Aorta (tissue), 5 donors: ENCODE measurements around the gene SLC25A26. TPM values are rescaled to one million over a fixed set of nuclear protein-coding genes. Genes with fewer than 3 reads are reported as not detected.

Experiments
- ATAC-seq: fragments of 200-7000 bp; cut with Tn5 transposase; one replicate; pipeline ENCODE4 v1.9.1; 2022; ENCODE audit warnings: moderate library complexity; ENCODE audit not compliant: low FRiP score
- DNase-seq, 2 donors: peaks; one replicate each; pipeline ENCODE4 v3.0.0-alpha.2; 2020
- H3K27ac ChIP-seq, 2 donors: one replicate each; pipeline ENCODE4 v1.5.1; 2013; ENCODE audit warnings: low read length in 2 of 2, mild to moderate bottlenecking in 2 of 2, moderate library complexity in 2 of 2, control low read depth in 1 of 2, inconsistent platforms in 1 of 2, low read depth in 1 of 2
- H3K27me3 ChIP-seq, 2 donors: one replicate each; pipeline ENCODE4 v1.6.1; 2013; ENCODE audit warnings: control low read depth in 1 of 2, low read length in 1 of 2, mild to moderate bottlenecking in 1 of 2, moderate library complexity in 1 of 2; ENCODE audit not compliant: insufficient read depth in 2 of 2, control insufficient read depth in 1 of 2
- H3K36me3 ChIP-seq, 2 donors: one replicate each; pipeline ENCODE4 v1.6.1; 2013; ENCODE audit warnings: control low read depth in 1 of 2, low read length in 1 of 2, mild to moderate bottlenecking in 1 of 2; ENCODE audit not compliant: insufficient read depth in 2 of 2, control insufficient read depth in 1 of 2
- H3K4me1 ChIP-seq, 2 donors: one replicate each; pipeline ENCODE4 v1.6.1; 2013; ENCODE audit warnings: low read length in 2 of 2, control low read depth in 1 of 2, mild to moderate bottlenecking in 1 of 2, moderate library complexity in 1 of 2; ENCODE audit not compliant: insufficient read depth in 2 of 2, control insufficient read depth in 1 of 2
- H3K4me3 ChIP-seq, 2 donors: one replicate each; pipeline ENCODE4 v1.5.1; 2013; ENCODE audit warnings: low read length in 2 of 2, control low read depth in 1 of 2, mild to moderate bottlenecking in 1 of 2
- H3K9me3 ChIP-seq: one replicate; pipeline ENCODE4 v1.6.1; 2013; ENCODE audit warnings: mild to moderate bottlenecking, low read length; ENCODE audit not compliant: control insufficient read depth
- WGBS, 2 donors: extraction: QIAGEN DNeasy Blood & Tissue Kit; methylation state at CpG; one replicate each; pipeline ENCODE4 v1.1.7; 2013; 5-methylcytosine and 5-hydroxymethylcytosine counted together
- intact Hi-C, 2 donors: fragments of 100-400 bp; cut with DNase I; formaldehyde crosslinking; loops; one replicate each; pipeline versions ENCODE4 v1.14.2 to v1.15.0; 2022
- polyA plus RNA-seq, 2 donors: library from polyadenylated mRNA; stranded (reverse); fragments of 200-250 nt; gene quantifications; one replicate each; pipeline ENCODE4 v1.2.3, GENCODE V29; 2013
- total RNA-seq, 2 donors: library from RNA; stranded (reverse); fragmentation: NEBNext Ultra II Directional; extraction: Animal tissue kit (Norgen Biotek cat#: 25700); gene quantifications; one replicate each; pipeline ENCODE4 v1.2.1, GENCODE V29; 2021
- donor health status: healthy with polysubstance abuse.
- donor health status: Bipolar disorder and iron deficiency.
- donor health status: DM: no; HTN: no; CAD: no.
- donor health status: DM: no; HTN: no; CAD: no.
- donor health status: DM: yes; HTN: yes; CAD: no.

Gene SLC25A26
- total and polyA plus RNA-seq, 4 donors: 14.9 to 17.5 (median 16.7) TPM

DNA sequence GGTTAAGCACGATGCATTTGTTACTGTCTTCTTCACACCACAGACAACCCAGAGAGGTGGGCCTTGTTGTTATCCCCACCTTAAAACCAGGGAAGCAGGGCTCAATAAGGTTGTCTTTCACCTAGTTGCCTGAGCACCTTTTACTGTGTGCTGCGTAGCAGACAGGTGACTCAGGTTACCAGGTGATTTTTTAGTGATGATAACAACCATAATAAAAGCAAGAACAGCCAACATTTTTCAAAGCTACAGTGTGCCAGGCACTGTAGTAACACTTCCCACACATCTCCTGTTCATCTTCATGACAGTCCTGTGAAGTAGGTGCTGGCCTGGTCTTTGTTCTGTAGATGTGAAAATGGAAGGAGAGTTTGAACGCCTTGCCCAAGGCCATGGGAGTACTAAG lies 132.2 kb downstream of the SLC25A26 start:
- Histone ChIP-seq H3K4me3 (no peak overlapping the region), H3K9me3 (no peaks in the 10 kb centered on the region), H3K27me3 (no peaks in the 10 kb centered on the region), H3K4me1 (no peaks in the 10 kb centered on the region), H3K36me3 (no peaks in the 10 kb centered on the region), H3K27ac (no peak overlapping the region)
- ATAC-seq: no peak
- 96 to 98% methylated on average over 3 of the region's 3 CpGs for WGBS, 2 donors
- intact Hi-C loops: no loop called here
- DNase-seq: no peak

DNA sequence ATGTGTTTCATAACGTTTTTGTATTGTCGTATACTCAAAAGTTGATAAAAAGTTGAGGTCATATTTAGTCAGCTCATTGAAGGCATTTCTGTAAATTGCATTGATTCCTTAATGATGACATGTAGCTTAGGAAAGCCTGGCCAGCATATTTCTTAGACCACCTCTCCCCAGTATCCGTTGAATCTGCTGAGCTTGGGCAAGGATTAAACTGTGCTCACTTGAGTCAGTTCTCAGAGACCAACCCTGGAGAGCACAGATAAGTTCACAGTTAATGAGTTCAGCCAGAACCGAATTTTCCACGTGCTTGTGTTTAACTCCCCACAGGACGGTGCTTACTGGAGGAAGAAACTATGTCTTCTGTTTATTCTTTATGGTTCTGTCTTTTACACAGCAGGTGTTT lies 132.7 kb downstream of the SLC25A26 start:
- ATAC-seq (no peak), DNase-seq (no peak)
- WGBS, 2 donors: 13 to 21% methylated on average over 6 of the region's 6 CpGs
- no peaks in the 10 kb centered on the region for H3K27me3 ChIP-seq
- H3K4me3 ChIP-seq: no peak overlapping the region
- H3K9me3 ChIP-seq: no peaks in the 10 kb centered on the region
- H3K27ac ChIP-seq: no peak overlapping the region
- no peaks in the 10 kb centered on the region for H3K36me3 ChIP-seq
- intact Hi-C loops: no loop called here
- no peaks in the 10 kb centered on the region for H3K4me1 ChIP-seq

DNA sequence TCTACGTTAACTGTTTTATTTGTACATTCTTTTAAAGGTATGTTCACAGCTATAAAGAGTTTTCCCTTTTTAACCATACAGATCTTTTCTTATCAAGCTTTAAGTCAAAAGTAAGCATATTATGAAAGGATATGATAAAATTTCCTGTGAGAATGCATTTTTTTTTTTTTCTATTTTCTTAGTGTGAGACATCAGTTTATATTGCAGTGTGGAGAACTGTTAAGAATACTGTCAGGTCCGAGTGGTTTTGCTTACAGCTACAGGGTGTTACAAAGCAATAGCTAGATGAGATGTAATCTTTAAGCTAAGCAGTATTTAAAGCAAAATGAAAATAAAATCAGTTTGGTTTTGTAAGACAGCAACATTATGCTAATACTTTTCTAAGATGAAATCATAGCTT lies 133.2 kb downstream of the SLC25A26 start:
- WGBS, 2 donors: 37 to 62% methylated on average over 2 of the region's 2 CpGs
- no peaks in the 10 kb centered on the region for H3K36me3 ChIP-seq
- no peaks in the 10 kb centered on the region for H3K4me1 ChIP-seq
- DNase-seq (no peak), ATAC-seq (no peak)
- intact Hi-C loops: no loop called here
- no peaks in the 10 kb centered on the region for H3K9me3 ChIP-seq
- H3K27me3 ChIP-seq: no peaks in the 10 kb centered on the region
- H3K4me3 ChIP-seq: no peak overlapping the region
- no peak overlapping the region for H3K27ac ChIP-seq

GRCh38 chr3:66355394-66355793 lies 134.6 kb downstream of the SLC25A26 start:
- DNase-seq (no peak), ATAC-seq (no peak)
- H3K27me3 ChIP-seq: no peaks in the 10 kb centered on the region
- intact Hi-C loops: no loop called here
- WGBS, 2 donors: 92% methylated on average over 3 of the region's 3 CpGs
- H3K27ac ChIP-seq: no peak overlapping the region
- H3K4me1 ChIP-seq: no peaks in the 10 kb centered on the region
- no peaks in the 10 kb centered on the region for H3K36me3 ChIP-seq
- no peaks in the 10 kb centered on the region for H3K9me3 ChIP-seq
- no peak overlapping the region for H3K4me3 ChIP-seq

DNA sequence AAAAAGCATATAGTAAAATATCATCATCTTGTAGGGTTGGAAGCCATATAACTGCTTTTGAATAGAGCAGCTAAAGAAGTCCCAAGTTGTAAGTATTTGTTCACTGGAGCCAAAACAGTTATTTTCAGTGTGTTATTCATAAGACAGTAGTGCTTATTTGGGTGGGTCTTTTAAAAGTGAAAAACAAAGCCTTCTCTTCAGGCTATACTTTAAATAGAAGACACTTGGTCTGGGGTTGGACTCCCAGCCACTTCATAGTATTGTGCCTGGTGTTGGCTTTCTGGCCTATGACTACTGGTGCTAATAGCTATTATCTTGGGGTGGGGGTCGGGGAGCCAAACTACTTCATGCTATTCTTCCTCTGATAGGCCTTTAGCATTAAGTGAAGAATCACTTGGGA lies 135.2 kb downstream of the SLC25A26 start:
- H3K27ac ChIP-seq: no peak overlapping the region
- H3K4me1 ChIP-seq: no peaks in the 10 kb centered on the region
- no peaks in the 10 kb centered on the region for H3K9me3 ChIP-seq
- intact Hi-C loops: no loop called here
- ATAC-seq: no peak
- WGBS, 2 donors: 99 to 100% methylated on average over 1 of the region's 1 CpG
- no peak overlapping the region for H3K4me3 ChIP-seq
- no peaks in the 10 kb centered on the region for H3K36me3 ChIP-seq
- H3K27me3 ChIP-seq: no peaks in the 10 kb centered on the region
- DNase-seq: no peak

- intact Hi-C loops: no loop called here
- Histone ChIP-seq H3K27me3 (no peaks in the 10 kb centered on the region), H3K4me1 (peaks cover 2 to 6% of the 10 kb centered on the region in 2 donors), H3K4me3 (no peak overlapping the region), H3K36me3 (no peaks in the 10 kb centered on the region), H3K9me3 (no peaks in the 10 kb centered on the region), H3K27ac (no peak overlapping the region)
- ATAC-seq (no peak), DNase-seq (no peak)
- WGBS, 2 donors: 89 to 96% methylated on average over 5 of the region's 5 CpGs
These were observed 140.6 kb downstream of the SLC25A26 start for GRCh38 chr3:66361356-66361755.

DNA sequence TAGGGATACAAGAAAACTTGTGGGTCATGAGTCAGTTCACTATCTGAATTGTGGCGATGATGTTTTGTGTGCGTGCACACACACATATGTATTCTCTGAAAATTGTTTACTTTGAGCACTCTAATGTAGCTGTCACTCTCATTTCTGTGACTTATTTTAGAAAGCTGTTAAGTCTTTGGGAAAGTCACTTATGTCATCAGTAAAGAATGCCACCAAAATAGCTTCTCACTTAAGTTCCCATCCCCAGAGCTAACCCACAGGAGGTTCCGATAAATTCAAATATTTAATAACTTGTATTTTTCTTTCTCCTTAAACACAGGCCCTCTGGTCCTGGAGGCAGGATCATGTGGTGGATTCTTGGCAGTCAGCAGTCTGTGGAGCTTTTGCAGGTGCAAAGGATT lies 141.7 kb downstream of the SLC25A26 start:
- Histone ChIP-seq H3K4me1 (peaks cover 2 to 6% of the 10 kb centered on the region in 2 donors), H3K36me3 (no peaks in the 10 kb centered on the region), H3K27ac (no peak overlapping the region), H3K9me3 (no peaks in the 10 kb centered on the region), H3K27me3 (no peaks in the 10 kb centered on the region), H3K4me3 (no peak overlapping the region)
- DNase-seq (no peak), ATAC-seq (no peak)
- WGBS, 2 donors: 3 to 9% methylated on average over 3 of the region's 3 CpGs
- intact Hi-C loops: loop anchor here in 1 of 2 donors (2.0 kb wide), 1 partner anchor 32 kb away; no protein-coding TSS in a partner anchor

- intact Hi-C loops: loop anchor here in 1 of 2 donors (2.0 kb wide), 1 partner anchor 32 kb away; no protein-coding TSS in a partner anchor
- no peak for DNase-seq
- Histone ChIP-seq H3K4me1 (peaks cover 2 to 6% of the 10 kb centered on the region in 2 donors), H3K27me3 (no peaks in the 10 kb centered on the region), H3K27ac (no peak overlapping the region), H3K36me3 (no peaks in the 10 kb centered on the region), H3K4me3 (no peak overlapping the region), H3K9me3 (no peaks in the 10 kb centered on the region)
- ATAC-seq: no peak
- WGBS, 2 donors: 70 to 89% methylated on average over 6 of the region's 6 CpGs
These were observed 142.3 kb downstream of the SLC25A26 start for GRCh38 chr3:66363148-66363547.

GRCh38 chr3:66365080-66365479 lies 144.3 kb downstream of the SLC25A26 start:
- WGBS, 2 donors: 76 to 80% methylated on average over 5 of the region's 5 CpGs
- no peaks in the 10 kb centered on the region for H3K36me3 ChIP-seq
- no peak overlapping the region for H3K4me3 ChIP-seq
- no peaks in the 10 kb centered on the region for H3K27me3 ChIP-seq
- peaks cover 2 to 6% of the 10 kb centered on the region in 2 donors for H3K4me1 ChIP-seq
- DNase-seq (no peak), ATAC-seq (no peak)
- intact Hi-C loops: no loop called here
- H3K9me3 ChIP-seq: no peaks in the 10 kb centered on the region
- no peak overlapping the region for H3K27ac ChIP-seq
